Glutamatergic neuron (in vitro differentiated cells): ENCODE measurements around the gene PIK3R5. TPM values are rescaled to one million over a fixed set of nuclear protein-coding genes. Genes with fewer than 3 reads are reported as not detected.

Experiments
- DNase-seq: peaks from one replicate; pipeline ENCODE4 v3.0.0; 2022
- H3K27ac Mint-ChIP-seq: one replicate; pipeline ENCODE4 v1.8.0; 2020; ENCODE audit warnings: mild to moderate bottlenecking, mixed read lengths, inconsistent platforms; ENCODE audit not compliant: unreplicated experiment
- H3K27me3 Mint-ChIP-seq: one replicate; pipeline ENCODE4 v1.8.0; 2020; ENCODE audit warnings: mild to moderate bottlenecking, moderate library complexity, mixed read lengths, inconsistent platforms; ENCODE audit not compliant: unreplicated experiment
- H3K36me3 Mint-ChIP-seq: one replicate; pipeline ENCODE4 v1.8.0; 2020; ENCODE audit warnings: mild to moderate bottlenecking, mixed read lengths, inconsistent platforms; ENCODE audit not compliant: unreplicated experiment
- H3K4me1 Mint-ChIP-seq: one replicate; pipeline ENCODE4 v1.8.0; 2020; ENCODE audit warnings: mild to moderate bottlenecking, low read depth, mixed read lengths, inconsistent platforms; ENCODE audit not compliant: unreplicated experiment
- H3K4me3 Mint-ChIP-seq: one replicate; pipeline ENCODE4 v1.8.0; 2020; ENCODE audit warnings: mild to moderate bottlenecking, mixed read lengths, inconsistent platforms; ENCODE audit not compliant: unreplicated experiment
- H3K9me3 Mint-ChIP-seq: one replicate; pipeline ENCODE4 v1.8.0; 2020; ENCODE audit warnings: mild to moderate bottlenecking, moderate library complexity, mixed read lengths, inconsistent platforms; ENCODE audit not compliant: unreplicated experiment
- CTCF ChIP-seq: fragments of 200-600 bp; sonication (generic); IDR thresholded peaks from one replicate; pipeline ENCODE4 v1.5.0; 2021; ENCODE audit not compliant: partially characterized antibody, unreplicated experiment
- total RNA-seq: library from RNA; stranded (reverse); fragmentation: NEBNext Ultra II Directional; extraction: Animal tissue kit (Norgen Biotek cat#: 25700); gene quantifications from one replicate; pipeline ENCODE4 v1.2.1, GENCODE V29; 2021; ENCODE audit not compliant: unreplicated experiment

PIK3R5 gene
- total RNA-seq, 1 donor from 2014 or later = not detected

- peak; percentile 74 for DNase-seq
- Mint-ChIP-seq H3K27me3 (peaks cover 22% of the 10 kb centered on the region), H3K4me3 (peak overlapping the region; percentile 70), H3K4me1 (no peaks in the 10 kb centered on the region), H3K9me3 (peaks cover 4% of the 10 kb centered on the region), H3K36me3 (no peaks in the 10 kb centered on the region), H3K27ac (peak overlapping the region; percentile 31)
- TF ChIP-seq CTCF = peak; percentile 36
These were observed 37.3 kb upstream of the PIK3R5 start for GRCh38 chr17:9002606-9003354.

- peak overlapping the region; percentile 31 for H3K27ac Mint-ChIP-seq
- H3K27me3 Mint-ChIP-seq = peaks cover 21% of the 10 kb centered on the region
- H3K9me3 Mint-ChIP-seq = peaks cover 4% of the 10 kb centered on the region
- no peak for TF ChIP-seq CTCF
- peak overlapping the region; percentile 70 for H3K4me3 Mint-ChIP-seq
- DNase-seq = peak; percentile 31
- no peaks in the 10 kb centered on the region for H3K4me1 Mint-ChIP-seq
- H3K36me3 Mint-ChIP-seq = no peaks in the 10 kb centered on the region
These were observed 36.7 kb upstream of the PIK3R5 start for GRCh38 chr17:9002227-9002605.

- no peaks in the 10 kb centered on the region for H3K36me3 Mint-ChIP-seq
- no peak for DNase-seq
- TF ChIP-seq CTCF = no peak
- H3K27me3 Mint-ChIP-seq = peaks cover 19% of the 10 kb centered on the region
- no peak overlapping the region for H3K27ac Mint-ChIP-seq
- H3K9me3 Mint-ChIP-seq = no peaks in the 10 kb centered on the region
- no peak overlapping the region for H3K4me3 Mint-ChIP-seq
- no peaks in the 10 kb centered on the region for H3K4me1 Mint-ChIP-seq
These were observed 36.1 kb upstream of the PIK3R5 start for GRCh38 chr17:9001559-9001958.

DNA sequence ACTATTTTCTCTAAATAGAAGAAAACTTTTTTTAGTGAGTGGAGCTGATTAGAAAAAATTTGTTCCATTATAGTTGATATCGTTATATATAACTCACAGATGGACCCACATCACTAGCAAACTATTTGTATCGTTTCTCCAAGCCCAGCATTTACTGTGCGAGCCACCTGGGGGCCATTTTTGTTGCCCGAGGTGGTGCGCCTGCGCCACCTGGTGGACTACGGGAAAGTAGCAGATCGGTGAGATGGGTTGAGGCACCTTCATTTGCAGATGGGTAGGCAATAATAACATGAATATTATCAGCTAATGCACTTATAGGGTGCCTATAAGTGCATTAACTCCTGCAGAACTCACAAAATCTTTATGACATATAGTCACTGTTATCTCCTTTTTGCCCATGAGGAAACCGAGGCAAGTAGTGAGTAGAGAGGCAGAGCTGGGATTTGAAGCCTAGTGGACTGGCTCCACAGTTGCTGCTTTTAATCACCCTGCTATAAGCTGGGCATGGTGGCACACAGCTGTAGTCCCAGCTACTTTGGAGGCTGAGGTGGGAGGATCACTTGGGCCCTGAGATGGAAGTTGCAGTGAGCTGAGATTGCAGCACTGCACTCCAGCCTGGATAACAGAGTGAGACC lies 32.6 kb upstream of the PIK3R5 start:
- no peaks in the 10 kb centered on the region for H3K36me3 Mint-ChIP-seq
- DNase-seq = peak; percentile 80
- no peak overlapping the region for H3K27ac Mint-ChIP-seq
- no peaks in the 10 kb centered on the region for H3K9me3 Mint-ChIP-seq
- no peak overlapping the region for H3K4me3 Mint-ChIP-seq
- TF ChIP-seq CTCF = peak; percentile 91
- peaks cover 8% of the 10 kb centered on the region for H3K27me3 Mint-ChIP-seq
- H3K4me1 Mint-ChIP-seq = peaks cover 8% of the 10 kb centered on the region

DNA sequence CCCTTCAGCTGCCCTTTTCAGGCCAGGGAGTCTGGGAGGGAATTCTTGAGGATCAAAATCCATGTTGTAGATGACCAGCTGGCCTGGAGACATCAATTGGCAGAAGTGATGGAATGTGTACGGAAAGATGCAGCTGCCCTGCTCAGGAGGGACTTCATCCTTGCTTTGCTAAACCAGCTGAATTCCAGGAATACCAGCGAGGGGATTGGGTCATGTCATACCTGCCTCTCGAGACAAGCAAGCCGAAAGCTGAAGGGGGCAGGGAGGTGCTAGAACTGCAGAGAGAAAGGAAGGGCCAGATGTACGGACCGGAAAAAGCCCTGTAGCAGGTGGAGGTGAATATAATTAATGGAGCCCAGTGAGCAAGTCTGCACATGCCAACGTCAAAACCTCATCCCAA lies 30.2 kb upstream of the PIK3R5 start:
- Mint-ChIP-seq H3K4me1 (peaks cover 8% of the 10 kb centered on the region), H3K9me3 (no peaks in the 10 kb centered on the region), H3K27me3 (no peaks in the 10 kb centered on the region), H3K27ac (no peak overlapping the region), H3K4me3 (no peak overlapping the region), H3K36me3 (no peaks in the 10 kb centered on the region)
- no peak for TF ChIP-seq CTCF
- DNase-seq = no peak
